GM21390 (cell line): ENCODE results near the gene PSMA2.
"Not testable (repeated sequence)": the region's sequence is repeated elsewhere in the genome, so short reads cannot be mapped to it uniquely, and the experiment has no call there.

ENCODE experiments used
- ATAC-seq: cut with Tn5 transposase; IDR thresholded peaks from one replicate; pipeline ENCODE4 v1.9.1; 2021; ENCODE audit not compliant: unreplicated experiment

The PSMA2 gene

GRCh38 chr7:42907316-42907715 is 24.7 kb downstream of the PSMA2 start:
- no peak for ATAC-seq

GRCh38 chr7:42906181-42906580 is 25.8 kb downstream of the PSMA2 start:
- no peak for ATAC-seq

- no peak for ATAC-seq
These were observed 29.6 kb downstream of the PSMA2 start for GRCh38 chr7:42902331-42902730.

GRCh38 chr7:42900842-42901241 is 31.1 kb downstream of the PSMA2 start:
- ATAC-seq, result no peak

GRCh38 chr7:42893346-42894240 is 38.4 kb downstream of the PSMA2 start:
- no peak for ATAC-seq

- no peak for ATAC-seq
These were observed 45.0 kb downstream of the PSMA2 start for GRCh38 chr7:42886893-42887505.

GRCh38 chr7:42886129-42886528 is 45.8 kb downstream of the PSMA2 start:
- ATAC-seq, result no peak

- not testable (repeated sequence) for ATAC-seq
These were observed 46.8 kb downstream of the PSMA2 start for GRCh38 chr7:42885183-42885582.

GRCh38 chr7:42883950-42884349 is 48.0 kb downstream of the PSMA2 start:
- ATAC-seq, result no peak

GRCh38 chr7:42880392-42880791 is 51.6 kb downstream of the PSMA2 start:
- ATAC-seq, result no peak

- no peak for ATAC-seq
These were observed 53.7 kb downstream of the PSMA2 start for GRCh38 chr7:42878303-42878702.

- no peak for ATAC-seq
These were observed 54.1 kb downstream of the PSMA2 start for GRCh38 chr7:42877862-42878261.

- ATAC-seq, result peak; percentile 84
These were observed 55.5 kb downstream of the PSMA2 start for GRCh38 chr7:42876182-42877068.

GRCh38 chr7:42869131-42870020 is 62.6 kb downstream of the PSMA2 start:
- ATAC-seq, result peak; percentile 96

GRCh38 chr7:42868480-42868879 is 63.5 kb downstream of the PSMA2 start:
- no peak for ATAC-seq
